K562 (cell line): ENCODE data around the gene GPX1. TPM values are rescaled to one million over a fixed set of nuclear protein-coding genes. Genes with fewer than 3 reads are reported as not detected.

ENCODE experiments used
- ATAC-seq: fragments of 200-7000 bp; cut with Tn5 transposase; 3 replicates; pipeline ENCODE4 v1.9.1; 2020; ENCODE audit warnings: moderate library complexity
- BruUV-seq: library from RNA; stranded (reverse); fragments of 400-500 nt; replicated peaks from 2 replicates; lab custom pipeline; 2021; lab: Mats Ljungman, UMichigan
- CTCF ChIA-PET: fragments of 300-600 bp; formaldehyde crosslinking; extraction: SDS; loops from one replicate; lab custom pipeline; 2021; ENCODE audit warnings: low intra/inter-chr PET ratio; lab: Yijun Ruan, JAX
- POLR2A ChIA-PET: fragments of 300-600, 350-650 bp; sonication (Branson Sonifier 250); formaldehyde crosslinking; extraction: SDS; loops from one replicate; lab custom pipeline; 2021; ENCODE audit warnings: antibody characterized with exemption, inconsistent platforms; lab: Yijun Ruan, JAX
- DNase-seq, 4 experiments: peaks; one replicate each; pipeline versions ENCODE4 v3.0.0 to v3.0.0-alpha.2; 2011 to 2018; ENCODE audit warnings: low spot score in 3 of 4, mixed read lengths in 3 of 4; ENCODE audit errors: extremely low read depth in 1 of 4
- FAIRE-seq: peaks from 2 replicates; lab custom pipeline; 2011; peaks lifted over from hg19 to GRCh38; lab: Jason Lieb, UNC
- H2AFZ ChIP-seq: 2 replicates; pipeline ENCODE4 v1.6.0; 2011; ENCODE audit warnings: low read depth, low read length, control low read depth, inconsistent platforms
- H3K27ac ChIP-seq: fragments of 200-600 bp; 3 replicates; pipeline ENCODE4 v1.8.0; 2011; ENCODE audit warnings: low read depth, mild to moderate bottlenecking, control low read depth, inconsistent platforms, low read length, moderate library complexity, mixed read lengths; ENCODE audit errors: extremely low read depth
- H3K27me3 ChIP-seq, 2 experiments: fragments of 300-600 bp in 1 of 2; 2 replicates in 1 of 2; 3 replicates in 1 of 2; pipeline versions ENCODE4 v1.6.0 to v1.8.0; 2011; ENCODE audit warnings: inconsistent platforms in 2 of 2, low read length in 2 of 2, mild to moderate bottlenecking in 1 of 2, mixed read lengths in 1 of 2, moderate library complexity in 1 of 2; ENCODE audit not compliant: control insufficient read depth in 2 of 2, insufficient read depth in 2 of 2
- H3K36me3 ChIP-seq: fragments of 300-600 bp; 3 replicates; pipeline ENCODE4 v1.8.0; 2011; ENCODE audit warnings: mild to moderate bottlenecking, low read length, inconsistent platforms; ENCODE audit not compliant: control insufficient read depth, insufficient read depth
- H3K4me1 ChIP-seq, 2 experiments: fragments of 200-600 bp in 1 of 2; replicated peaks in 1 of 2; 2 replicates in 1 of 2; 3 replicates in 1 of 2; pipeline versions ENCODE4 v1.5.1 to v1.8.0; 2011; ENCODE audit warnings: inconsistent platforms in 2 of 2, low read length in 2 of 2, mild to moderate bottlenecking in 1 of 2, mixed read lengths in 1 of 2, moderate library complexity in 1 of 2; ENCODE audit not compliant: control insufficient read depth in 2 of 2, insufficient read depth in 2 of 2
- H3K4me2 ChIP-seq: 2 replicates; pipeline ENCODE4 v1.6.1; 2011; ENCODE audit warnings: low read length, control low read depth, inconsistent platforms, mixed read lengths; ENCODE audit not compliant: insufficient read depth
- H3K4me3 ChIP-seq: fragments of 200-600 bp; sonication (generic), shearing (Covaris generic); 2 replicates; pipeline ENCODE4 v1.5.1; 2016; ENCODE audit warnings: control low read depth, inconsistent platforms
- H3K79me2 ChIP-seq: fragments of 200-600 bp; 3 replicates; pipeline ENCODE4 v1.8.0; 2011; ENCODE audit warnings: low read length, inconsistent platforms; ENCODE audit not compliant: control insufficient read depth, insufficient read depth
- H3K9ac ChIP-seq, 2 experiments: 2 replicates each; pipeline versions ENCODE4 v1.6.0 to v1.6.1; 2011; ENCODE audit warnings: low read depth in 2 of 2, low read length in 2 of 2, control low read depth in 1 of 2, inconsistent platforms in 1 of 2, mild to moderate bottlenecking in 1 of 2, mixed read lengths in 1 of 2; ENCODE audit not compliant: insufficient read depth in 1 of 2
- H3K9me1 ChIP-seq: one replicate; pipeline ENCODE4 v1.6.0; 2011; ENCODE audit warnings: inconsistent platforms, mild to moderate bottlenecking, low read length, moderate library complexity; ENCODE audit not compliant: control insufficient read depth, insufficient read depth
- H3K9me3 ChIP-seq: replicated peaks from 2 replicates; pipeline ENCODE4 v1.5.1; 2011; ENCODE audit warnings: low read depth, low read length, inconsistent platforms; ENCODE audit not compliant: control insufficient read depth, insufficient read depth
- H4K20me1 ChIP-seq: replicated peaks from 2 replicates; pipeline ENCODE4 v1.6.1; 2011; ENCODE audit warnings: low read length, inconsistent platforms, mixed read lengths; ENCODE audit not compliant: control insufficient read depth, insufficient read depth
- BRCA1 ChIP-seq, 2 experiments: fragments of 450-650 bp in 1 of 2; sonication (generic) in 1 of 2; formaldehyde crosslinking in 1 of 2; IDR thresholded peaks; 2 replicates each; pipeline versions ENCODE4 v1.5.0 to v1.6.1; 2017 to 2020; ENCODE audit warnings: mild to moderate bottlenecking in 1 of 2, missing genetic modification reagents in 1 of 2
- CBX5 ChIP-seq: IDR thresholded peaks from 2 replicates; pipeline ENCODE4 v1.6.1; 2014; ENCODE audit warnings: low read depth, borderline replicate concordance
- CEBPZ ChIP-seq: fragments of 150-350 bp; IDR thresholded peaks from 2 replicates; pipeline ENCODE4 v1.6.1; 2014; ENCODE audit warnings: low read depth, mild to moderate bottlenecking, low read length, borderline replicate concordance
- ELF1 ChIP-seq: fragments of 200-800 bp; sonication (Bioruptor generic); IDR thresholded peaks from 2 replicates; pipeline ENCODE4 v1.6.1; 2016; ENCODE audit warnings: missing genetic modification characterization, missing compliant biosample characterization
- MEF2A ChIP-seq: IDR thresholded peaks from 2 replicates; pipeline ENCODE4 v1.6.1; 2011; ENCODE audit warnings: low read depth, mild to moderate bottlenecking, low read length, moderate library complexity; ENCODE audit not compliant: control insufficient read depth
- MIER1 ChIP-seq: fragments of 450-650 bp; IDR thresholded peaks from 2 replicates; pipeline ENCODE4 v1.6.1; 2016; ENCODE audit warnings: antibody characterized with exemption, mild to moderate bottlenecking, low read depth
- NR0B1 ChIP-seq: fragments of 450-650 bp; IDR thresholded peaks from one replicate; pipeline ENCODE4 v1.6.1; 2018; ENCODE audit warnings: mild to moderate bottlenecking, moderate library complexity; ENCODE audit not compliant: partially characterized antibody
- PPARD ChIP-seq: fragments of 250-450 bp; sonication (Bioruptor Pico); IDR thresholded peaks from 2 replicates; pipeline ENCODE4 v1.8.0; 2022; ENCODE audit warnings: inconsistent platforms, mild to moderate bottlenecking, moderate library complexity
- TCF7 ChIP-seq: sonication (generic); IDR thresholded peaks from 2 replicates; pipeline ENCODE4 v1.6.1; 2016; ENCODE audit warnings: antibody characterized with exemption, borderline replicate concordance
- ZKSCAN3 ChIP-seq: fragments of 250-450 bp; sonication (Bioruptor Pico); IDR thresholded peaks from 2 replicates; pipeline ENCODE4 v1.4.0; 2020
- ZNF165 ChIP-seq: fragments of 250-450 bp; sonication (Bioruptor Pico); IDR thresholded peaks from 2 replicates; pipeline ENCODE4 v1.4.0; 2020; ENCODE audit warnings: borderline replicate concordance
- ZNF217 ChIP-seq: sonication (generic); formaldehyde crosslinking; IDR thresholded peaks from 2 replicates; pipeline ENCODE4 v1.8.0; 2022; ENCODE audit warnings: mild to moderate bottlenecking, missing genetic modification reagents
- ZNF609 ChIP-seq: sonication (generic); formaldehyde crosslinking; IDR thresholded peaks from 2 replicates; pipeline ENCODE4 v1.8.1; 2023; ENCODE audit warnings: missing genetic modification reagents, mild to moderate bottlenecking, borderline replicate concordance
- ZZZ3 ChIP-seq: fragments of 450-650 bp; IDR thresholded peaks from 2 replicates; pipeline ENCODE4 v1.6.1; 2016; ENCODE audit warnings: antibody characterized with exemption, mild to moderate bottlenecking, moderate library complexity
- WGBS: fragments of 100-300 bp; shearing (Covaris generic); methylation state at CpG from one replicate; pipeline ENCODE4 v1.1.6; 2016; ENCODE audit warnings: low coverage, mixed read lengths; ENCODE audit not compliant: insufficient coverage; ENCODE audit errors: missing lambda C conversion rate; 5-methylcytosine and 5-hydroxymethylcytosine counted together
- in situ Hi-C: fragments of 300-500 bp; cut with MboI; formaldehyde crosslinking; loops from 4 replicates; pipeline ENCODE4 v1.15.0; 2018; ENCODE audit warnings: inconsistent platforms, mixed read lengths
- intact Hi-C: fragments of 100-400 bp; cut with micrococcal nuclease; formaldehyde crosslinking; loops from 2 replicates; pipeline ENCODE4 v1.14.2; 2022
- polyA plus RNA-seq, 8 experiments: library from polyadenylated mRNA; depleted of rRNA in 4 of 8; stranded (reverse) in 5 of 8; unstranded in 3 of 8; fragments of >200 nt; fragmentation: Nextera tagmentation in 2 of 8; fragmentation: Illumina TruSeq in 1 of 8; extraction: Ambion mirVana in 2 of 8; extraction: Trizol in 1 of 8; gene quantifications; 2 replicates each; pipeline versions ENCODE4 v1.2.1 to v1.2.3, GENCODE V29; 2011 to 2014; ENCODE audit warnings: inconsistent platforms in 1 of 8, missing spikeins in 1 of 8
- total RNA-seq, 7 experiments: library from RNA; depleted of rRNA in 6 of 7; stranded (reverse); fragments of >200 nt in 6 of 7; fragmentation: Illumina TruSeq in 2 of 7; extraction: Trizol in 2 of 7; gene quantifications; 2 replicates each; pipeline versions ENCODE4 v1.2.1 to v1.2.3, GENCODE V29; 2011 to 2021; ENCODE audit warnings: low replicate concordance in 1 of 7

Gene GPX1
- total and polyA plus RNA-seq, 9 of the 15 experiments (the other 6 are each of a cell fraction or from before 2014, with no cell fraction given): 0.08 to 1.3 (median 0.21) TPM; not detected in 5

GRCh38 chr3:49359623-49360022 lies 1.5 kb upstream of the GPX1 start:
- no peaks in the 10 kb centered on the region for H3K27me3 ChIP-seq
- H3K4me3 ChIP-seq: no peak overlapping the region
- no TSS peak for BruUV-seq
- H4K20me1 ChIP-seq: no peaks in the 10 kb centered on the region
- peaks cover 0 to 2% of the 10 kb centered on the region in 2 experiments; a peak in 4 of 5 replicates for H3K4me1 ChIP-seq
- intact Hi-C loops: no loop called here
- H3K27ac ChIP-seq: no peak overlapping the region
- ChIA-PET POLR2A (interaction anchor here (0.6 kb wide), 1 partner anchor 10 kb away, joined by 3 read pairs; no protein-coding TSS in a partner anchor), CTCF (no interaction called here)
- H3K9me1 ChIP-seq: no peaks in the 10 kb centered on the region
- H3K4me2 ChIP-seq: no peak overlapping the region
- H3K79me2 ChIP-seq: no peaks in the 10 kb centered on the region; the same call in 2 of the 3 replicates
- peaks cover 65% of the 10 kb centered on the region; the same call in 2 of the 3 replicates for H3K36me3 ChIP-seq
- in situ Hi-C loops: no loop called here
- no peak overlapping the region for H3K9ac ChIP-seq
- no peak overlapping the region for H2AFZ ChIP-seq
- WGBS: 96% methylated on average over 2 of the region's 2 CpGs
- ATAC-seq (no peak), DNase-seq (no peak), FAIRE-seq (no peak)
- H3K9me3 ChIP-seq: no peaks in the 10 kb centered on the region
- no peak for TF ChIP-seq MIER1
- TF ChIP-seq PPARD (CRISPR knock-in tag): no peak
- no peak for TF ChIP-seq ZNF217 (CRISPR knock-in tag)
- TF ChIP-seq ZKSCAN3 (CRISPR knock-in tag): no peak
- no peak for TF ChIP-seq ELF1
- no peak for TF ChIP-seq ZZZ3
- TF ChIP-seq MEF2A: no peak
- TF ChIP-seq TCF7: no peak
- no peak for TF ChIP-seq CEBPZ
- no peak for TF ChIP-seq NR0B1
- no peak for TF ChIP-seq ZNF609 (CRISPR knock-in tag)
- TF ChIP-seq ZNF165: no peak
- no peak for TF ChIP-seq BRCA1 (IDR thresholded peaks at IDR 0.05)
- no peak for TF ChIP-seq BRCA1 (CRISPR knock-in tag; IDR thresholded peaks at IDR 0.05)
- no peak for TF ChIP-seq CBX5
